H9 (cell line): ENCODE measurements around the gene SCUBE2. TPM values are rescaled to one million over a fixed set of nuclear protein-coding genes. Genes with fewer than 3 reads are reported as not detected.

Experiments used
- DNase-seq: peaks from one replicate; pipeline ENCODE4 v3.0.0-alpha.2; 2017
- H2AFZ ChIP-seq: one replicate; pipeline ENCODE4 v1.6.1; 2013; ENCODE audit warnings: mild to moderate bottlenecking, low read length, control low read depth, moderate library complexity
- H2AK5ac ChIP-seq: 2 replicates; pipeline ENCODE4 v1.6.1; 2013; ENCODE audit warnings: low read length, control low read depth, mixed read lengths; ENCODE audit not compliant: insufficient read length
- H2BK120ac ChIP-seq: one replicate; pipeline ENCODE4 v1.6.1; 2013; ENCODE audit warnings: low read depth, mild to moderate bottlenecking, low read length, control low read depth, inconsistent platforms; ENCODE audit not compliant: poor library complexity, severe bottlenecking
- H2BK12ac ChIP-seq: 2 replicates; pipeline ENCODE4 v1.6.1; 2013; ENCODE audit warnings: low read length, control low read depth, mixed read lengths, low read depth; ENCODE audit not compliant: insufficient read length
- H2BK15ac ChIP-seq: 2 replicates; pipeline ENCODE4 v1.6.1; 2013; ENCODE audit warnings: low read depth, low read length, control low read depth
- H2BK20ac ChIP-seq: one replicate; pipeline ENCODE4 v1.6.1; 2013; ENCODE audit warnings: low read depth, mild to moderate bottlenecking, low read length, control low read depth, inconsistent platforms; ENCODE audit not compliant: poor library complexity, severe bottlenecking
- H2BK5ac ChIP-seq: 2 replicates; pipeline ENCODE4 v1.6.1; 2013; ENCODE audit warnings: low read length, control low read depth, mixed read lengths; ENCODE audit not compliant: insufficient read length
- H3K14ac ChIP-seq: 2 replicates; pipeline ENCODE4 v1.6.1; 2013; ENCODE audit warnings: low read length, control low read depth; ENCODE audit not compliant: insufficient read depth
- H3K18ac ChIP-seq: 2 replicates; pipeline ENCODE4 v1.6.1; 2013; ENCODE audit warnings: low read depth, mild to moderate bottlenecking, mixed read lengths, low read length, control low read depth; ENCODE audit not compliant: insufficient read length
- H3K23ac ChIP-seq: 2 replicates; pipeline ENCODE4 v1.6.1; 2013; ENCODE audit warnings: low read length, control low read depth, mixed read lengths, low read depth; ENCODE audit not compliant: insufficient read length
- H3K23me2 ChIP-seq: 2 replicates; pipeline ENCODE4 v1.6.1; 2013; ENCODE audit warnings: low read depth, mild to moderate bottlenecking, mixed read lengths, low read length, control low read depth; ENCODE audit not compliant: insufficient read length, poor library complexity, severe bottlenecking
- H3K27ac ChIP-seq: 2 replicates; pipeline ENCODE4 v1.5.1; 2013; ENCODE audit warnings: low read length, control low read depth, mixed read lengths, low read depth; ENCODE audit not compliant: insufficient read length
- H3K27me3 ChIP-seq: 2 replicates; pipeline ENCODE4 v1.6.1; 2013; ENCODE audit warnings: low read length, control low read depth, inconsistent platforms; ENCODE audit not compliant: insufficient read depth
- H3K4ac ChIP-seq: 2 replicates; pipeline ENCODE4 v1.6.1; 2013; ENCODE audit warnings: low read depth, mild to moderate bottlenecking, control low read depth, inconsistent platforms, low read length, moderate library complexity
- H3K4me1 ChIP-seq: 2 replicates; pipeline ENCODE4 v1.6.1; 2013; ENCODE audit warnings: low read length, control low read depth, inconsistent platforms; ENCODE audit not compliant: insufficient read depth
- H3K4me2 ChIP-seq: 2 replicates; pipeline ENCODE4 v1.6.1; 2013; ENCODE audit warnings: low read length, control low read depth, mixed read lengths; ENCODE audit not compliant: insufficient read length, insufficient read depth
- H3K56ac ChIP-seq: 2 replicates; pipeline ENCODE4 v1.6.1; 2013; ENCODE audit warnings: low read depth, mild to moderate bottlenecking, mixed read lengths, low read length, control low read depth; ENCODE audit not compliant: insufficient read length
- H3K79me1 ChIP-seq: 2 replicates; pipeline ENCODE4 v1.6.1; 2013; ENCODE audit warnings: low read depth, mild to moderate bottlenecking, moderate library complexity, low read length, control low read depth, inconsistent platforms; ENCODE audit not compliant: insufficient read depth, poor library complexity, severe bottlenecking
- H3K79me2 ChIP-seq: 2 replicates; pipeline ENCODE4 v1.6.1; 2013; ENCODE audit warnings: low read length, control low read depth, inconsistent platforms; ENCODE audit not compliant: insufficient read depth
- H3K9ac ChIP-seq: 2 replicates; pipeline ENCODE4 v1.6.1; 2013; ENCODE audit warnings: low read length, control low read depth, mixed read lengths; ENCODE audit not compliant: insufficient read length; ENCODE audit errors: extremely low read depth
- H3K9me3 ChIP-seq: one replicate; pipeline ENCODE4 v1.6.1; 2013; ENCODE audit warnings: low read depth, low read length, inconsistent platforms; ENCODE audit not compliant: control insufficient read depth
- H3T11ph ChIP-seq: one replicate; pipeline ENCODE4 v1.6.1; 2013; ENCODE audit warnings: mild to moderate bottlenecking, low read length, control low read depth, inconsistent platforms
- H4K20me1 ChIP-seq: one replicate; pipeline ENCODE4 v1.6.1; 2013; ENCODE audit not compliant: control insufficient read depth, insufficient read length, insufficient read depth
- H4K5ac ChIP-seq: 2 replicates; pipeline ENCODE4 v1.6.1; 2013; ENCODE audit warnings: low read depth, mild to moderate bottlenecking, mixed read lengths, low read length, control low read depth; ENCODE audit not compliant: insufficient read length
- H4K8ac ChIP-seq: replicated peaks from 2 replicates; pipeline ENCODE4 v1.6.1; 2013; ENCODE audit warnings: low read length, control low read depth, mixed read lengths, low read depth; ENCODE audit not compliant: insufficient read length
- H4K91ac ChIP-seq: 2 replicates; pipeline ENCODE4 v1.6.1; 2013; ENCODE audit warnings: low read depth, mild to moderate bottlenecking, moderate library complexity, mixed read lengths, low read length, control low read depth; ENCODE audit not compliant: insufficient read length
- H3K27ac Mint-ChIP-seq, 3 experiments: 2 replicates in 2 of 3; 3 replicates in 1 of 3; pipeline ENCODE4 v1.8.0; 2020 to 2021; ENCODE audit warnings: mixed read lengths in 3 of 3, mild to moderate bottlenecking in 1 of 3, moderate library complexity in 1 of 3
- H3K27me3 Mint-ChIP-seq: 2 replicates; pipeline ENCODE4 v1.8.0; 2021; ENCODE audit warnings: low read depth, mild to moderate bottlenecking, moderate library complexity, mixed read lengths
- H3K36me3 Mint-ChIP-seq, 3 experiments: 2 replicates in 2 of 3; 3 replicates in 1 of 3; pipeline ENCODE4 v1.8.0; 2020 to 2021; ENCODE audit warnings: low read depth in 3 of 3, mixed read lengths in 3 of 3; ENCODE audit not compliant: insufficient read depth in 1 of 3
- H3K4me1 Mint-ChIP-seq, 2 experiments: 2 replicates each; pipeline ENCODE4 v1.8.0; 2020; ENCODE audit warnings: mixed read lengths in 2 of 2
- H3K4me3 Mint-ChIP-seq, 2 experiments: 2 replicates in 1 of 2; 3 replicates in 1 of 2; pipeline ENCODE4 v1.8.0; 2020 to 2021; ENCODE audit warnings: mild to moderate bottlenecking in 2 of 2, mixed read lengths in 2 of 2, moderate library complexity in 1 of 2
- H3K9me3 Mint-ChIP-seq, 2 experiments: 2 replicates in 1 of 2; 3 replicates in 1 of 2; pipeline ENCODE4 v1.8.0; 2020; ENCODE audit warnings: mild to moderate bottlenecking in 2 of 2, mixed read lengths in 2 of 2, moderate library complexity in 1 of 2
- CTCF ChIP-seq: fragments of 200-600 bp; sonication (generic); conservative IDR thresholded peaks from 3 replicates; pipeline ENCODE4 v1.8.0; 2021; ENCODE audit warnings: antibody characterized with exemption, mild to moderate bottlenecking
- whole genome bisulfite sequencing: extraction: QIAGEN DNeasy Blood & Tissue Kit; methylation state at CpG from one replicate; pipeline ENCODE4 v1.1.7; 2013; ENCODE audit warnings: missing lambda C conversion rate, low lambda C conversion rate, mixed read lengths; ENCODE audit not compliant: insufficient read length; ENCODE audit errors: extremely low coverage; 5-methylcytosine and 5-hydroxymethylcytosine counted together
- total RNA-seq: library from RNA; stranded (reverse); gene quantifications from 2 replicates; pipeline ENCODE4 v1.2.1, GENCODE V29; 2021

Gene SCUBE2
- total RNA-seq, 1 experiment from 2014 or later, result 1.6 TPM

DNA sequence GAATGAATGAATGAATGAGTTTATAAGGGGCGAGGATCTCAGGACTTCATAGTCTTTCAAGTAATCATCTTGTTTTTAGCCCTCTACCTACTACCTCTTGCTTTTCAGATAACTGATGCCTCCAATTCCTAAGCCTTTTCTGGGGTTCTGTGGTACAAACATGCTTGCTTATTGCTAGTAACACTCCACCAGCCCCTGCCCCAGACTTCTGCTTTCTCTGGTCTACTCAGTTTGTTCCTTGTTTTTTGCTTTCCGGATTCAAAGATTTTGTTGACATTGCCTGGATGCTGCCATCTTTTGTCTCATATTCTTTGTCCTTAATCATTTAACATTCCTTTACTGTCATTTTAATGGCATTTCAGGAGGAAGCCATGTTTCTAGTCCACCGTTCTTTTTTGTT is 118.3 kb downstream of the SCUBE2 start:
- Histone ChIP-seq H3K23me2 (no peaks in the 10 kb centered on the region), H2BK120ac (no peak overlapping the region)
- WGBS, result no CpG with 5 or more reads among the region's 3 CpGs

More for the DNA sequence above, 118.3 kb downstream of the SCUBE2 start:
- H4K8ac ChIP-seq, result no peak overlapping the region
- H4K5ac ChIP-seq, result no peak overlapping the region
- H4K91ac ChIP-seq, result no peak overlapping the region
- no peak overlapping the region for H3T11ph ChIP-seq
- no peaks in the 10 kb centered on the region for H3K4me1 Mint-ChIP-seq
- H3K4ac ChIP-seq, result no peak overlapping the region
- H3K79me1 ChIP-seq, result no peaks in the 10 kb centered on the region
- H3K56ac ChIP-seq, result no peak overlapping the region
- no peak overlapping the region for H3K18ac ChIP-seq
- H3K9me3 Mint-ChIP-seq, result peaks cover 2 to 7% of the 10 kb centered on the region in 2 experiments; a peak in 1 of 5 replicates
- no peak overlapping the region for H3K27ac Mint-ChIP-seq
- H3K79me2 ChIP-seq, result no peaks in the 10 kb centered on the region
- peaks cover 0 to 8% (median 3%) of the 10 kb centered on the region in 3 experiments; a peak in 4 of 7 replicates for H3K36me3 Mint-ChIP-seq
- no peaks in the 10 kb centered on the region for H3K27me3 ChIP-seq
- H2BK12ac ChIP-seq, result no peak overlapping the region
- H3K23ac ChIP-seq, result no peak overlapping the region
- no peak overlapping the region for H2AFZ ChIP-seq
- H2AK5ac ChIP-seq, result no peak overlapping the region
- H2BK20ac ChIP-seq, result no peak overlapping the region
- no peak overlapping the region for H2BK15ac ChIP-seq
- H3K14ac ChIP-seq, result no peak overlapping the region
- TF ChIP-seq CTCF, result no peak
- no peaks in the 10 kb centered on the region; the same call in 1 of the 2 replicates for H3K27me3 Mint-ChIP-seq
- no peak overlapping the region for H3K4me3 Mint-ChIP-seq
- no peaks in the 10 kb centered on the region for H4K20me1 ChIP-seq
- no peak overlapping the region for H3K27ac ChIP-seq
- no peak for DNase-seq
- no peak overlapping the region for H3K9ac ChIP-seq
- H3K4me2 ChIP-seq, result no peak overlapping the region
- H2BK5ac ChIP-seq, result no peak overlapping the region
- H3K4me1 ChIP-seq, result no peaks in the 10 kb centered on the region
- no peaks in the 10 kb centered on the region for H3K9me3 ChIP-seq
